GM10847 (cell line): ENCODE results near the gene MRPS11.
A peak's percentile ranks its signal among the peaks of the same experiment; 100 is the strongest.

ENCODE experiments used
- POLR2A ChIP-seq: IDR thresholded peaks from 2 replicates; pipeline ENCODE4 v1.6.1; 2011; ENCODE audit not compliant: insufficient read length; ENCODE audit errors: extremely low read depth

Gene MRPS11

GRCh38 chr15:88467073-88467934 is at the start of gene MRPS11, which contains the start of gene MRPL46:
MRPS11 (plus strand) TSS chr15:88467708; CDS start chr15:88467718, 10 bp downstream.
MRPL46 (minus strand) TSS chr15:88467388; CDS start chr15:88467377, 11 bp downstream.
- TF ChIP-seq POLR2A = peak; percentile 46

DNA sequence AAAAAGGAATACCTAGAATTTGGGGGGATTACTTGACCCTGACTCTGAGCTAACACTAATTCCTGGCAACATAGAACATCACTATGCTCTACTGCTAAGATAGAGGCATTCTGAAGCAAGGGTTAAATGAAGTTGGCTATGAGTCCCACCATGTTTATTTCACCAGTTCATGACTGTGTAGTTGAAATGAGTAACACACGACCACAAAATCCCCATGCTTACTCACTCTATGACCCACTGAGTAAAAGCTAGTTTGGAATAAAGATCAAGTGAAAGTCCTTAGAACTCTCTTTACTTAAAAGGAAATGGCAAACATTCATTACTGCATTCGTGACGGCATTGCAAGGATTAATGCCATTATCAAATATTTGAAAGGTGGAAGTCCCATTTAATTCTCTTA is 47.7 kb upstream of the MRPS11 start:
- TF ChIP-seq POLR2A = no peak

DNA sequence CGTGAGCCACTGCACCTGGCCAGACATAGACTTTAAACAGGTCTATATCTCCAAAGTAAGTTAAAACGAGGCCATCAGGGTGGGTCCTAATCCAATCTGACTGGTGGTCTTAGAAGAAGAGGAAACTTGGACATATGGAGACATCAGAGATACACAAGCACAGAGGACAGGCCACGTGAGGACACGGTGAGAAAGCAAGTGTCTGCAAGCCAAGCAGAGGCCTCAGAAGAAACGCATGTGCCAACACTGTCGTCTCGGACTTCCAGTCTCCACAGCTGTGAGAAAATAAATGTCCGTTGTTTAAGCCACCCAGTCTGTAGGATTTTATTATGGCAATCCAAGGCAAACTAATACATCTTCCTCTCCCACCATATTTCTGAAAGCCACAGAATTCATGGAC is 44.2 kb upstream of the MRPS11 start:
- no peak for TF ChIP-seq POLR2A

- TF ChIP-seq POLR2A = no peak
Measured at GRCh38 chr15:88426304-88426703, 41.2 kb upstream of the MRPS11 start.

GRCh38 chr15:88428053-88428452 is 39.5 kb upstream of the MRPS11 start:
- no peak for TF ChIP-seq POLR2A

DNA sequence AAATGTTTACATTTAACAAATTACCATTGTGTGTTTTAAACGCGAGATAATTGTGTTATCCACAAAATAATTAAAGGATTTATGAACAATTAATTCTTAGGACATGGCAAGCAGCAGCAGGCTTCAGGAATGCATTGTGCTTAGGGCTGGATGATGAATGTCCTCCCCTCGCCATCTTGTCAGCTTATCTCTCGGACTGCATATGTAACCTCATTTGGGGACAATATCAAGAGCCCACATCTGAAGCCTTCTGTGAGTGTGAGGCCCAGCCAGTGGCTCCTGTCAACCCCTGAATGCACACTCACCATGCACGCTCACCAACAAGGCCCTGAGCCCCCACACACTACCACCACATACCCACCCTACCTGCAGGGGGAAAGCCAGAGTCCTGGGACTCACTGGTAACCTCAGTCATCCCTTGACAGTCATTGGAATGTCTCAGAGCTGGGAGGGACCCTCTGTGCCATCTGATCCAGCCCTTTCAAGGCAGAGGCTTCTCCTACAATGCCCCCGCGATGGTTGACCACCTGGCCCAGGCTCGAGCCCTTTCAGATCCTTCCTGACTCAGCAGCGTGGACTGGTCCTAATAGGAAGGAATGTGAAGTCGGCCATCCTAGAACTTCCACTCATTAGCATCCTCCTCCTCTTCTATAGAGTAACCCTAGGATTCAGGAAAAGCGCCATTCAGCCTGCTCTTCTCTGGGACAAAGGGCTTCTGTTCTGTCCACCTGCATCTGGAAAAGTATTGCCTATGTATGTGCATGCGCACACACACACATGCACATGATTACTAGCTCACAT is 38.5 kb upstream of the MRPS11 start:
- TF ChIP-seq POLR2A = no peak

DNA sequence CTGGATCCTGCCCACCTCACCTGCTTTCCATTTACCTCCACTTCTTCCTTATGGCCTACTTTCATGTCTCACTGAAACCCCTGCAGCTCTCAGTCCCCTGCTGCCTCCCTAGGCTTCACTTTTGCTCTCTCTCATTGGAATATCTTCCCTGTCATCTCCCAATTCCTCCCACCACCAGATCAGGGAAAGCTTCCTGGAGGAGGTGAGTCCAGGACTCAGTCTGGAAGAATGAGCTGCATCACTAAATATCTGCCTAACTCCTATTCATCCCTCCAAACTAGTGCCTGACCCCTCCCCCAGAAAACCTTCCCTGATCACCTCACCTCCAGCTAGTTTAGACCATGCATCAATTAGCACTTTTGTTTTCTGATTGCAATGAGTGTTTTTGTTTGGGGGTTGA is 37.5 kb upstream of the MRPS11 start:
- TF ChIP-seq POLR2A = no peak

DNA sequence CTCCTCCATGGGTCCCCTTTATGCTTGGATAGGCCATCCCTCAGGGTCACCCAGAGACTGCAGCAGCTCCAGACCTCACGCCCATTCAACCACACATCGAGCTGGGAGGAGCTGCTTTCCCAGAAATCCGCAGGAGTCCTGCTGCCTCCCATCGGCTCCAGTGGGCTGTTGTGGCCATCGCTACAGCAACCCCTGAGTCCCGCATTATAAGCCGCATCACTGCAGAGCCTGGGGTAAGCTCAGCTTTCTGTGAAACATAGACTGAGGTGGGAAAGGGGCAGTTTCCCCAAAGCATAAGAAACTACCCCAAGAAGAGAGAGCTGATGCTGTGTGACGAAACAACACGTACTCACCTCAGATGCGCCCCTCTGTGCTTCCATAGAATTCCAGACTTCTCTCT is 36.1 kb upstream of the MRPS11 start:
- no peak for TF ChIP-seq POLR2A

- no peak for TF ChIP-seq POLR2A
Measured at GRCh38 chr15:88433046-88433685, 34.3 kb upstream of the MRPS11 start.

GRCh38 chr15:88438181-88438580 is 29.3 kb upstream of the MRPS11 start:
- no peak for TF ChIP-seq POLR2A

GRCh38 chr15:88440021-88440420 is 27.5 kb upstream of the MRPS11 start:
- no peak for TF ChIP-seq POLR2A

DNA sequence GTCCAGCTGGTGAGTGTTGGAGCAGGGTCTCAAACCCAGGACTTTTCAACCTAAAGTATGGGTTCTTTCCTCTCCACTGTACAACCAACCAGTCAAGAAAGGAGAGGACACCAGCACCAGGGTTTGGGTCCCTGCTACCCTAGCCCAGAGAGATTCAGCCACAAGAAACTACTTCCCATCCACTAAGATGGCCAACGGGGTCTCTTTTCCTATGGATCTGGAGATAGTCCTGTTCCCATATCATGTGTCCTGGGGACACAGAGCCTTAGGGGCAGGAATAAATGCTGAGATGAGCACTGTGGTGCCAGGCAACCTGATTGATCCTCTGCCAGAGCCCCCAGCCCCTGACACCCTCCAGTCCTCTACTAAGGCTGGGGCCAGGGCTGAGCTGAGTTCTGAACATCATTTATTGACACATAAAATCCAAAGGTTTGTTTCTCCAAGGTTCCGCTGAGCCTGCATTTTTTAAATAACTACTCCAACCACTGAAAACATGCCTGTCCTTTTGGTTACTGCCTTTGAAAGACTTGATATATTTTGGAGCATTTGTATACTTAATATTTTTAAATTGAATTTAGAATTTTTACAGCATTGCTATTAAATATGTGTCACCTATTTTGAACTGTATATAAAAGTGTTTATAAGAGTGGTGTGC is 26.3 kb upstream of the MRPS11 start:
- no peak for TF ChIP-seq POLR2A

GRCh38 chr15:88447206-88447605 is 20.3 kb upstream of the MRPS11 start:
- TF ChIP-seq POLR2A = no peak

- TF ChIP-seq POLR2A = no peak
Measured at GRCh38 chr15:88447741-88448140, 19.8 kb upstream of the MRPS11 start.

- TF ChIP-seq POLR2A = no peak
Measured at GRCh38 chr15:88448991-88449461, 18.5 kb upstream of the MRPS11 start.
